GM13977 (cell line): Measurements from ENCODE around the gene SPATA13.
"Not testable (repeated sequence)": the region's sequence is repeated elsewhere in the genome, so short reads cannot be mapped to it uniquely, and the experiment has no call there.

Source experiments
- DNase-seq: peaks from one replicate; pipeline ENCODE4 v3.0.0; 2012; ENCODE audit warnings: low spot score
- CTCF ChIP-seq: IDR thresholded peaks from 2 replicates; pipeline ENCODE4 v1.5.1; 2012; ENCODE audit warnings: mild to moderate bottlenecking, control low read depth; ENCODE audit not compliant: insufficient read depth; ENCODE audit errors: extremely low read depth, missing control alignments
- in situ Hi-C: fragments of 300-500 bp; cut with MboI; formaldehyde crosslinking; loops from one replicate; pipeline ENCODE4 v1.12.0; 2022; ENCODE audit warnings: low sequenced_read_pairs, low pct_unique_long_range_greater_than_20kb, mixed read lengths, inconsistent platforms; ENCODE audit not compliant: unreplicated experiment

SPATA13 gene

GRCh38 chr13:24160458-24161009, at the start of gene SPATA13:
TSS of gene SPATA13 (plus strand) at chr13:24160720. CDS start at chr13:24222930, 62,210 bp downstream.
- DNase-seq, result peak; percentile 99
- in situ Hi-C loops, result no loop called here
- no peak for TF ChIP-seq CTCF

GRCh38 chr13:24112791-24113190, 47.7 kb upstream of the SPATA13 start:
- DNase-seq, result no peak
- TF ChIP-seq CTCF, result no peak
- in situ Hi-C loops, result no loop called here

- no peak for DNase-seq
- in situ Hi-C loops, result no loop called here
- TF ChIP-seq CTCF, result no peak
These were observed 44.8 kb upstream of the SPATA13 start for GRCh38 chr13:24115671-24116070.

- in situ Hi-C loops, result no loop called here
- no peak for TF ChIP-seq CTCF
These were observed 44.4 kb upstream of the SPATA13 start for GRCh38 chr13:24116131-24116530.

GRCh38 chr13:24118576-24118975, 41.9 kb upstream of the SPATA13 start:
- no peak for TF ChIP-seq CTCF
- no peak for DNase-seq
- in situ Hi-C loops, result no loop called here

More at GRCh38 chr13:24116131-24116530, 44.4 kb upstream of the SPATA13 start:
- DNase-seq, result no peak

- in situ Hi-C loops, result no loop called here
- TF ChIP-seq CTCF, result no peak
- DNase-seq, result no peak
These were observed 40.7 kb upstream of the SPATA13 start for GRCh38 chr13:24119626-24120508.

- in situ Hi-C loops, DNase-seq: not testable (repeated sequence)
These were observed 38.5 kb upstream of the SPATA13 start for GRCh38 chr13:24122045-24122444.
